Measurements from ENCODE around the gene BABAM2. TPM values are rescaled to one million over a fixed set of nuclear protein-coding genes. Genes with fewer than 3 reads are reported as not detected.

The BABAM2 gene
- total RNA-seq, 1 donor from 2014 or later = 34.6 TPM

- H3K4me3 Mint-ChIP-seq = no peak overlapping the region
- no peaks in the 10 kb centered on the region for H3K27me3 ChIP-seq
- H3K36me3 Mint-ChIP-seq = no peaks in the 10 kb centered on the region
Measured at GRCh38 chr2:28094739-28095138, 204.2 kb downstream of the BABAM2 start.

GRCh38 chr2:28095622-28096021 lies 205.1 kb downstream of the BABAM2 start:
- H3K9ac ChIP-seq = no peak overlapping the region
- no peaks in the 10 kb centered on the region for H4K20me1 ChIP-seq (ENCODE audit: low read depth)
- no peaks in the 10 kb centered on the region for H3K9me3 ChIP-seq (ENCODE audit: low read depth)
- no peak overlapping the region for H3K4me3 ChIP-seq
- H3K36me3 ChIP-seq = no peaks in the 10 kb centered on the region
- Mint-ChIP-seq H3K4me1 (no peaks in the 10 kb centered on the region), H3K9me3 (no peaks in the 10 kb centered on the region), H3K27ac (no peak overlapping the region), H3K27me3 (ENCODE audit: insufficient read depth, low read depth) (no peaks in the 10 kb centered on the region), H3K36me3 (no peaks in the 10 kb centered on the region), H3K4me3 (no peak overlapping the region)
- H3K4me1 ChIP-seq = peaks cover 5% of the 10 kb centered on the region
- no peak overlapping the region for H3K27ac ChIP-seq
- no peak overlapping the region for H3K4me2 ChIP-seq
- no peaks in the 10 kb centered on the region for H3K27me3 ChIP-seq
- H3F3A ChIP-seq (ENCODE audit: low read depth) = no peaks in the 10 kb centered on the region
- no peak overlapping the region for H2AFZ ChIP-seq (replicated peaks)
- TF ChIP-seq EZH2 (IDR thresholded peaks at IDR 0.05) (no peak), EZH2phosphoT487 (IDR thresholded peaks at IDR 0.05) (no peak), CTCF (IDR thresholded peaks at IDR 0.05) (no peak)
- no peak for DNase-seq (ENCODE audit: low spot score)
- no peaks in the 10 kb centered on the region for H3K79me2 ChIP-seq (ENCODE audit: low read depth)

More at GRCh38 chr2:28094739-28095138, 204.2 kb downstream of the BABAM2 start:
- peaks cover 5% of the 10 kb centered on the region for H3K4me1 ChIP-seq
- no peaks in the 10 kb centered on the region for H3K4me1 Mint-ChIP-seq
- no peaks in the 10 kb centered on the region for H3F3A ChIP-seq (ENCODE audit: low read depth)
- H3K4me2 ChIP-seq = no peak overlapping the region
- H3K27ac ChIP-seq = no peak overlapping the region
- no peak overlapping the region for H3K27ac Mint-ChIP-seq
- no peak for DNase-seq (ENCODE audit: low spot score)
- no peaks in the 10 kb centered on the region for H3K9me3 Mint-ChIP-seq
- H3K9me3 ChIP-seq (ENCODE audit: low read depth) = no peaks in the 10 kb centered on the region
- no peak for TF ChIP-seq EZH2phosphoT487 (IDR thresholded peaks at IDR 0.05)
- TF ChIP-seq CTCF (IDR thresholded peaks at IDR 0.05) = no peak
- TF ChIP-seq EZH2 (IDR thresholded peaks at IDR 0.05) = no peak
- H3K79me2 ChIP-seq (ENCODE audit: low read depth) = no peaks in the 10 kb centered on the region
- H3K27me3 Mint-ChIP-seq (ENCODE audit: insufficient read depth, low read depth) = no peaks in the 10 kb centered on the region
- no peak overlapping the region for H3K4me3 ChIP-seq
- H2AFZ ChIP-seq (replicated peaks) = no peak overlapping the region
- H3K36me3 ChIP-seq = no peaks in the 10 kb centered on the region
- no peaks in the 10 kb centered on the region for H4K20me1 ChIP-seq (ENCODE audit: low read depth)
- no peak overlapping the region for H3K9ac ChIP-seq

DNA sequence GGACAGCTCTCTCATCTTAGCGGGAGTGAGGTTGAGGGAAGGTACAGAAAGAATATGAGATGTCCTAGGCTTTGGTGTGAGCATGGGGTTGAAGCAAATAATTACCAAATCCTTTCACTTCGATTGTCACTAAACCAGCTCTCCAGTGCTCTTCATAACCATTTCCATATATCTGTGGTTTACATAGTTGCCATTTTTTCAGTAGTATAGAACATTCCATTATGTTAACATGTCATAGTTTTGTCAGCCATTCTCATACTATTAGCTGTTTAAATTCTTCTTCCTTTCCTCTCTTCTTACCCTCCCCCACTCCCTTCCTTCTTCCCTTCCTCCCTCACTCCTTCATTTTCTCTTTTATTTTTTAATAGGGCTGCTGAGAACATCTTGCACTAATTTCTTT lies 205.9 kb downstream of the BABAM2 start:
- no peak overlapping the region for H3K4me3 Mint-ChIP-seq
- Histone ChIP-seq H4K20me1 (ENCODE audit: low read depth) (no peaks in the 10 kb centered on the region), H3K9me3 (ENCODE audit: low read depth) (no peaks in the 10 kb centered on the region), H3K27ac (no peak overlapping the region), H2AFZ (replicated peaks) (no peak overlapping the region), H3K36me3 (no peaks in the 10 kb centered on the region), H3K4me1 (peaks cover 5% of the 10 kb centered on the region), H3K4me2 (no peak overlapping the region), H3K27me3 (no peaks in the 10 kb centered on the region), H3F3A (ENCODE audit: low read depth) (no peaks in the 10 kb centered on the region), H3K79me2 (ENCODE audit: low read depth) (no peaks in the 10 kb centered on the region), H3K9ac (no peak overlapping the region), H3K4me3 (no peak overlapping the region)
- H3K9me3 Mint-ChIP-seq = no peaks in the 10 kb centered on the region
- no peaks in the 10 kb centered on the region for H3K27me3 Mint-ChIP-seq (ENCODE audit: insufficient read depth, low read depth)
- H3K27ac Mint-ChIP-seq = no peak overlapping the region
- H3K36me3 Mint-ChIP-seq = no peaks in the 10 kb centered on the region
- DNase-seq (ENCODE audit: low spot score) = no peak
- TF ChIP-seq EZH2 (IDR thresholded peaks at IDR 0.05) = no peak
- TF ChIP-seq EZH2phosphoT487 (IDR thresholded peaks at IDR 0.05) = no peak
- no peak for TF ChIP-seq CTCF (IDR thresholded peaks at IDR 0.05)
- no peaks in the 10 kb centered on the region for H3K4me1 Mint-ChIP-seq

Data from neural progenitor cell (in vitro differentiated cells).